Stimulated activated CD4-positive, alpha-beta T cell treated with anti-CD3 and anti-CD28 coated beads, Interleukin-1b, Interleukin-23, amount 100 ng/mL, for 24 hours (primary cell): ENCODE measurements around the gene MRPS34.

Source experiments
- DNase-seq, 4 experiments: peaks; one replicate each; pipeline ENCODE4 v3.0.0-alpha.2; 2020; ENCODE audit warnings: low read depth in 4 of 4, low spot score in 1 of 4

The MRPS34 gene

DNA sequence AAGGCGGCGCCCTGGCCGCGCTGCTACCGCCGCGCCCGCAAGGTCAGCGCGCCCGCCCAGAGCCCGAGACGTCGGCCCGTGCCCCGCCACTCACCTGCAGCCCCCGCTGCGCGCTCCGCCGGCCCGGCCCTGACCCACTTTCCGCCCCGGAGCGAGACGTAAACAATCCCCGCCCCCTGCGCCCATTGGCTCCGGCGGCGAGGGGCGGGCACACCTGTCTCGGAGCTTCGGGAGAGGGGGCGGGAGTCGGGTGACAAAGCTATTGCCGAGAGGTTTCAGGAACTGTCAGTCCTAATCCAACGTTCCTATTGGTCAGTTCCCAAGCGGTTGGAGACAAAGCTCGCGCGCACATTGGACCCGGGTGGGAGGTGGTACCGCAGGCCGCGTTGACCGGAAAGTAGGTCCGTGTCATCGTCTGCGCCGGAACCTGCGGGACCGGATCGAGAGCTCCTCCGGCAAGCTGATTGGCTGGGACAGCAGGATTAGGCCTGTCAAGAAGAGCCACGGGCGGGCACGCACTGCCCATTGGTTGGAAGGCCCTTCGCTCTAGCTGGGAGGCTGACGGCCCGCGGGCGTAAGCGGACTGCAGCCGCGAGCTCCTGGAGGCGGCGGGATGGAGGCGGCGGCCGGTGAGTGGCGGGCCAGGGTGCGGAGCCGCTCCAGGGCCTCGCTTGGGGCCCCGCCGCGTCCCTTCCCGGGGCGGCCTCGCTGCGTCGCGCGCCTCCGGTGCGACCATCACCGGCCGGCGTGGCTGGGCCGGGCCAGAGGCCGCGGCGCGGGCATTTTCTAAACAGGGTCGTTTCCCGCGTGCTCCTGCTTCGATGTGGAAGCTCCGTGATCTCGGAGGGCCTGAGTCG lies 9.7 kb upstream of the MRPS34 start, which contains the start of the genes NUBP2 and SPSB3:
NUBP2 (plus strand) TSS at position 553 of the 857 bp plus-strand sequence; CDS start at position 614, 61 bp downstream.
SPSB3 (minus strand) TSS at position 164 of the 857 bp plus-strand sequence. CDS start 1,088 bp downstream, outside the sequence.
- DNase-seq = peak; percentile 89 to 98 (median 94)

DNA sequence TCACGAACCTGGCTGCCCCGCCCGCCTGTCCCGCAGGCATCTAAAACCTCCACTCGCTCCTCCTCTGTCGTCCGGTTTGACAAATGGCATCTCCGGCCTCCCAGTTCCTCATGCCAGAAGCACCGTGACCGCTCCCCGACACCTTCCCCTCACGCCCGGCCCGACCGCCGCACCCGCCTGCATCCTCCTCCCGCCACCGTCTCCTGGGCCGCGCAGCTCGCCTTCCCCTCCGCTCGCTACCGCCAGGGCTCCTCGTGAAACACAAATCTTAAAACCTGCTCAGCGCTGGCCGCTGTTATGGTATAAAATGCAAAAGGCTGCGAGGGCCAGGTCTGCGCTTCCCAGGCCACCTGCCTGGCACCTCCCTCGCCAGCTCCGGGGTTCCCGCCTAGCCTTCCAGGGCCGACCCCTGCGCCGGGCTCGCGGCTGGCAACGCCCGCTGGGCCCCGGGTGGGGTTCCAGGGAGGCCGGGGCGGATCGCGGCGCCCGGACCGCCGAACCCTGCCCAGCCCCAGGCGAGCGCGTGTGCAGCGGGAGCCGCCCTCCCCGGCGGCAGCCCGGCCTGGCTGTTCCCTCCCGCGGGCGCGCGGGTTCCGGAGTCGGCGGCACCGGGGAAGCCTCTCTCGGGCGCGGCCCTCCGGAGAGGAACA lies 8.9 kb upstream of the MRPS34 start:
- no peak for DNase-seq

DNA sequence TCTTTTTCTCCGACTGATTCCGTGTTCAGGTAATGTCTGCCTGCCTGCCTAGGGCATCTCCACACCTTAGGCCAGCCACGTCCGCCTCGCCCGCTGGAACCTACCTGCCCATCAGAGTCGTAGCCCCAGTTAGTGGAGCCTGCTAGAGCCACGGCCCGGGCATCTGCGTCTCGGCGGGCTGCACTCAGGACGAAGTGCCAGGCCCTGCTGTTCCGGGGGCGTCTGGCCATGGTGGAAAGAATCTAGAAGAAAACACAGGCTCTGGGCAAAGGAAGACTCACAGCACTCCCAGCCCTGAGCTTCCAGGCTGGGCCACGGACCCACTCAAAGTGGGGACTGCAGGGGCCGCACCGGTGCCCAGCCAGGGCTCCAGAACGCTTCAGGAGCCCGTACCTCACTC lies 8.3 kb upstream of the MRPS34 start:
- DNase-seq = no peak

DNA sequence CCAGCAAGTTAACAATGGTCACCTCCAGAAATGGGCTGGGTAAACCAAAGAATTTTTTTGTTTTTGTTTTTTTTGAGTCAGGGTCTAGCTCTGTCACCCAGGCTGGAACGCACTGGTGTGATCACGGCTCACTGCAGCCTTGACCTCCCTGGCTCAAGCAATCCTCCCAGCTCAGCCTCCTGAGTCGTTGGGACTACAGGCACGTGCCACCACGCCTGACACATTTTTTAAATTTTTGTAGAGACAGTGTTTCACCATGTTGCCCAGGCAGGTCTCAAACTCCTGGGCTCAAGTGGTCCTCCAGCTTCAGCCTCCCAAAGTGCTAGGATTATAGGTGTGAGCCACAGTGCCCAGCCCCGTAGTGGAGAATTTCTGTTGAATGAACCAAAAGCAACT lies 7.7 kb upstream of the MRPS34 start:
- DNase-seq = no peak

DNA sequence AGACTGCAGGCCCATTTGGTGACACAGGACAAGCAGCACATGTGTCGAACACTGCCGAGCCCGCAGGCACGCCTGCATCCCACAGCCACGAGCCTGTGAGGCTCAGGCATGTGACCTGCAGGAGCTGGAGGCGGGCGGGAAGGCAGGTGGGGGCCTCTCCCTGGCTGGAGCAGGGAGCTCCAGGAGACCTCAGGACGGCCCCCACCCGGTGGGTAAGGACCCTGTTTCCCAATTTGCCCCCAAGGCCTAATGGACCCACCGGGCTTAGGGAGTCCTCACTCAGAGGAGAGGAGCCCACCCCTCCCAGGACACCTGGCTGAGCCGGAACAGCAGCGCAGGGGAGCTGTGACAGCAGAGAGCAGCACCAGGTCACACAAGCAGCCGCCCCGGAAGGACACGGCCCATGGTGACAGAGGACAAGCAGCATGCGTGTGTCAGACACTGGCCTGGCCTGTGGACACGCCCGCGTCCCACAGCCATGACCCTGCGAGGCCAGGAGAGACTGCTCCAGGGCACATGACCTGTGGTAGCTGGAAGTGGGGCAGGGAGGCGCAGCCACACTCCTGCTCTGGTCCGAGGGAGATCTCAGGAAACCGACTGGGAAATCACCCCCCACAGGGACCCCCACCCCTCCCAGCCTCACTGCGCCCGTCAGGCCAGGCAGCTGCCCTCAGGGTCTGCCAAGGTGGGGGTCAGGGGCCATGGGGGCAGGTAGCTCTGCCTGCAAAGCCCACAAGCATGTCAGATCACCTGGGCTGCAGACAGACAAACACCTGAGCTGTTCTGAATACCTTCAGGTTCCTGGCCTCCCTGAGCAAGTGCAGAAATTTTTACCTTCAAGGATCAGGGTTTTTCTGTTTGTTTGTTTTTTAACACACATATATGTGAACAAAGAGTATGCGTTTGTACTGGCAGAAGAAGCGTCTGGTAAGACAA lies 7.1 kb upstream of the MRPS34 start:
- no peak for DNase-seq

DNA sequence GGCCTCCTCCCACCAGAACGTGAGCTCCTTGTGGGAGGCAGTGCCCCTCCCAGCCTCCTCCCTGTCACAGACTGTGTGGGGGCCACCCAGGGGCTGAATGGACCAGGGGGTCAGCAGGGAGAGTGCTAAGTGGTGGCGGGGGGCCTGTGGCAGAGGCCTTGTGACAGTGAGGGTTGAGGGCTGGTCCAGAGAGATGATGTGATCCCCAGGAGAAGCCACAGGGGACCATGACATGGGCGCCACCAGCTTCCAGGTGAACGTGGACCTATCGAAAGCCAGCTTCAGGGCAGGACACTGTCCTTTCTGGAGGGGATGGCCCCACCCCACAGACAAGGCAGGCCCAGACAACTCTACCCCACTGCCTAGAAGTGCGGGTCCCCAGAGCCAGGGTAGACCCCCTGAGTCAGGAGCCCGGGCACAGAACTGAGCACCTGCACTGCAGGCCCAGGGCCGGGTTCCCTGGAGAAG lies 6.3 kb upstream of the MRPS34 start:
- DNase-seq = no peak

DNA sequence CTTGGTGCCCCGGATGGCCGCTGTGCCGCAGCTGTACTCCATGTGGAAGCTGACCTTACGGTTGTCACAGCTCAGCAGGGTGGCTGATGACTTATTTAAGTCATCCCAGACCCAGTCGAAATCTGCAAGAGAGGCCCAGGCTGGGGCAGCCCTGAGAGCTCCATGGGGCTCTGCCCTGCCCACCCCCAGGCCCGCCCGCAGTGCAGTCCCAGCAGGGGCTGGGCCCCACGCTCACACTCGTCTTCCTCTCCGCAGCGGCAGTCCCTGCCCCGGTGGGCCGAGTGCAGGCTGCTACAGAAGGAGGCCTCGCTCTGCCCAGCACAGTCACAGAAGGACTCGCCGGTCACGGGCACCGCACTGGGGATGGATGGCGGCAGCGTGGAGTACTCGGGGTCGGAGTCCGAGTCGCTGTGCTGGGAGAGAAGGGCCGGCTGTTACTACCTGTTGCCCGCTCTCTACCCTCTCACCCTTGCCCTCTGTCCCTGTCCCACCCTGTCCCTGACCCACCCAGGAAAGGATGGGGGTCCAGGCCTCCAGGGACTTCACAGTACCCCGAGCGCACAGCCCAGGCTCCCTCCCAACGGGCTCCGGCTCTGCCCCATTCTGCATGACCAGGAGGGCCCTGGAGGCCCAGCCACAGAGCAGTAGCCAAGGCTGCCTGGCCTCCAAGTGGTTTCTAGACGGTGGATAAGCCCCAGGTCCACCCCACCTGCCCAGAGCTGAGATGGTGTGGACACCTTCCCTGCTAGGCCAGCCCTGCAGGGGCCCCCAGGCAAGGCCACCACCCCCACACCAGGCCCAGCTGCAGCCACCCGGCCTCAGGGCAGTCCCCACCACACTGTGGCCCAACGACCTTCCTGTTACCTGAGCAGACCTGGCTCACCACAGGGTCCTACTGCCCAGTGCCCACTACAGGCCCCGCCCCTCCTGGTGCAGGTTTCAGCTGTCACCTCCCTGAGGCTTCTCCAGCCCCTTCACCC lies 5.6 kb upstream of the MRPS34 start:
- no peak for DNase-seq

DNA sequence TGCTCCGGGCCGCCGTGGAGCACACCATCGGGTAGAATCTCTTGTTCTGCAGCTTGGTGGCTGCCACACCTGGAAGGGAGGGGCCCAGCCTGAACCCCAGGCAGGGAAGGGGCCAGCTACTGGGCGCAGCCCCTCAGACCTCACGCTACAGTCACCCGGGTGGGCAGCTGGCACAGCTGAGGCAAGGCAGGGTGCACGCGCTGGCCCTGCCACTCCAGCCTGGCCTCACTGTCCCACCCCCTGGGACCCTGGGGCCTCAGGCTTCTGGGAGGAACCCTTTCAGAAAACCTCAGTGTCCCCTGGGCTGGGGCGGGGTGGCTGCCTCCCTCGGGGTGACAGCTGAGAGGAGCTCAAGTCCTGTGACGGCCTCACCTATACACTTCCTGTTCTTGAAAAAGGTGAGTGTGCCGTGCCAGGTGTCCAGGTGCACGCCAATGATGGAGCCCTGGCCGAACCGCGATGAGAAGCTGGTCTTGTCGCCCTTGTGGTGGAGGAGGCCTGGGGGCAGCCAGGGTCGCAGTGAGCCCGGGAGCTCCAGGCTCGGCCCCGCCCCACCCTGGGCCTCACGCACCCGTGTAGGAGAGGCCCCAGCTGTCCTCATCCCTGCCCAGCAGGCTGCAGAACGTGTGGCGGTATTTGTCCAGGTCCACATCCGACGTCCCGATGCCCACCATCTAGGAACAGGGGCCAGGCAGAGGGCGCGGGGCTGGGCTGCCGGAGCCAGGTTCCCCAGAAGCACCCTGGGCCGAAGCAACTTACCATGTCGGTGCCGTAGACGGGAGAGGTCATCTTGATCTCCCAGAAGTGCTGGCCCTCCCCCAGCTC lies 4.7 kb upstream of the MRPS34 start:
- DNase-seq = no peak

DNA sequence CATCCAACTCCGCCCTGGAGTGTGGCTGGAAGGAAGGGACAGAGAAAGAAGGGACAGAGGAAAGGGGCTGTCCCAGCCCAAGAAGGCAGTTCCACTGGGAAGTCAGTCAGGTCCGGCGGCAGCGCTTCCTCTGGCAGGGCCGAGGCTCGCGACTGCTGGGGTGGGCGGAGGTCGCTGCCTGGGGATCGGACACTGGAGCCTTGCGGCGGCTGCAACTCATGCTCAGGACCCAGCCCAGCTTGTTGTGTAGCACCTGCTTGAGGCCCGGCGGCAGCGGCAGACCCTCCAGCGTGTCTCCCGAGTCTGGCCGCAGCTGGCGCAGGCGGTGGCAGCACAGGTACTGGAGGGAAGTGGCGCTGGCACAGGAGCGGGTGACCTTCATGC lies 4.0 kb upstream of the MRPS34 start:
- DNase-seq = no peak

DNA sequence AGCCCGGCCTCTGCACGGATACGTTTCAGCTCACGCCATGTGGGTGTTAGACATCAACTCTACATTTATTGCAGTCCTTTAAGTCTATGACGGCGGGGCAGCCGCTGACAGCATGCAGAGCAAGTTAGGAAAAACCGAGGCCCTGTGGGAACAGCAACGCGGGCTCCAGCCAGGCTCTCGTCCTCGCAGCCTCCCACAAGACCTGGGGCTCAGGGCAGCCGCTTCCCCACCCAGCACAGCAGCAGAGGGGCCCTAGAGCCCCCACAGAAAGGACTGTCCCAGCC lies 3.7 kb upstream of the MRPS34 start:
- no peak for DNase-seq

DNA sequence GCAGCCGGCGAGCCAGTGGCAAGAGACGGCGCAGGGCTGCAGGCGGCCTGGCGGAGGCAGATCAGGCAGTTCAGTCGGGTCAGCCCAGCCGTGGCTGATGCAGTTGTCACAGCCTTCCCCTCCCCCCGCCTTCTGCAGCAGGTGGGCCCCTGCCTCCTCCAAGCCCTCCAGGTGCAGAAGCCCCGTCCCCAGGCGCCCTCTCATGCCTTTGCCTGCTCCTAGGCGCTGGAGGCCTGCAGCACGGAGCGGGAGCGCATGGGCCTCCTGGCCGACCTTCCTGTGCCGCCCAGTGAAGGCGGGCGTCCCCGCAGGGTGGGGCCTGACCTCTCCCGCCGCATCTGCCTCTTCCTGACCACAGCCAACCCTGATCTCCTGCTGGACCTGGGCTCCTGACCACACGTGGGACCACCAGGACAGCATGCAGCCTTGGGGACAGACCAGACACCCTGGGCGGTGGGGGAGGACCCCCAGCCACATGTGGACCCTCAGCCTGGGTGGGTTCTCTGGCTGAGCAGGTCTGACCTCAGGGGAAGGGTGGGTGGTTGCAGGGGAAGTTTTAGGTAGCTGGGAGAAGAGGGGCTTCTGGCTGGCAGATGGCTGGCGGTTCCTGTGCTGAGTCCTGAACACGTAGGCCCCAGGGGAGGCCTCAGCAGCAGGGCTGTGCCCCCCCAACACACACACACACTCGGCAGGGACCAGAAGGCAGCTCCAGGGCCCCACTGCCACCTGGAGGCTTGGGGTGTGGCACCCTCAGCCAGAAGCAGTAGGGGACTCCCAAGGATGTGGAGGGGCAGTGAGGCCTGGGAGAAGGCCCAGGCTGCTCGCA lies 3.1 kb upstream of the MRPS34 start:
- no peak for DNase-seq

DNA sequence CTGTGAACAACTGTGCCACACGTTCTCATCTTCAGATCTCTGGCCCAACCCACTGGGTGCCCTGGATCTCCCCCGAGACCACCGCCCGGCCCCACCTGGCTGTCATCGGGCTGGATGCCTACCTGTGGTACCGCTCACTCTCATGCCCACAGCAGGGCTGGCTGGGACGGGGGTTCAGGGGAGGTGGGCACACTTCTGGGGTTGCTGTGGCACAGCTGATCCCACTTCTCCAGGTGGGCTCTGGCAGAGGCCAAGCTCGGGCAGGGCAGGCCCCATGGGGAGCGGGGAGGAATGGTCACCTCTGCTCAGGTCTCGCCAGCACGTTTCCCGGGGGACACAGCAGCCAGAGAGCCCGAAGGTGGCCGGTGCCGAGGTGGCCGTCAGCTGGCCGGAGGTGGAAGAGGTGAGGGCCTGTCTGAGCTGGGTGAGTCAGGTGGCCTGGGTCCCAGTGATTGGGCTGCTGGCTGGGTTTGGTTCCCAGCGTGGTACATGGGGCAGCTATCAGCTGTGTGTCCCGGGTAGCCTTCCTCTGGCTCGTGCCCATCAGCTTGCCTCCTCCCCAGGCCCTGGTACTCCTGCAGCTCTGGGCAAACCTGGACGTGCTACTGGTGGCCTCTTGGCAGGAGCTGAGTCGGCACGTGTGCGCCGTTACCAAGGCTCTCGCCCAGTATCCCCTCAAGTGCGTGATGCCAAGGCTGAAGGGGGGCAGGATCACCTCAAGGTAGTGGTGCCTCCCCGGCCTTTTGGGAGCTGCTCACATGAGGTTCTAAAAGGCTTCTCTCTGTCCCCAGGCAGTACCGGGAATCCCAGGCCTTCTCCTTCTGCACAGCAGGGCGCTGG lies 2.3 kb upstream of the MRPS34 start:
- no peak for DNase-seq

DNA sequence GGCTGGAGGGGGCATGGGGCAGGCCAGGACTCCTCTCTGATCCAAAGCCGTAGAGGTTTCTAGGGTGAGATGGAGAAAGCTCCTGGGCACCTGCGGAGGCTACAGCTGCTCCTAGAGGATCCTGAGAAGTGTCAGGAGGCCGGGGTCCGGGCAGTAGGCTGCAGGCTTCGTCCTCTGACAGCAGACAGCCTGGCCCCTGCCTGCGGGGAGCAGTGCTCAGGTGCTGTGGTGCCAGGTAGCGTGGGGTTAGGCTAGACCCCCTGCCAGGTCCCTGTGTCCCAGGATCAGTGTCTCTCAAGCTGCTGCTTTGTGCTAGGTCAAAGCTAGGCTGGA lies 1.5 kb upstream of the MRPS34 start:
- DNase-seq = no peak

DNA sequence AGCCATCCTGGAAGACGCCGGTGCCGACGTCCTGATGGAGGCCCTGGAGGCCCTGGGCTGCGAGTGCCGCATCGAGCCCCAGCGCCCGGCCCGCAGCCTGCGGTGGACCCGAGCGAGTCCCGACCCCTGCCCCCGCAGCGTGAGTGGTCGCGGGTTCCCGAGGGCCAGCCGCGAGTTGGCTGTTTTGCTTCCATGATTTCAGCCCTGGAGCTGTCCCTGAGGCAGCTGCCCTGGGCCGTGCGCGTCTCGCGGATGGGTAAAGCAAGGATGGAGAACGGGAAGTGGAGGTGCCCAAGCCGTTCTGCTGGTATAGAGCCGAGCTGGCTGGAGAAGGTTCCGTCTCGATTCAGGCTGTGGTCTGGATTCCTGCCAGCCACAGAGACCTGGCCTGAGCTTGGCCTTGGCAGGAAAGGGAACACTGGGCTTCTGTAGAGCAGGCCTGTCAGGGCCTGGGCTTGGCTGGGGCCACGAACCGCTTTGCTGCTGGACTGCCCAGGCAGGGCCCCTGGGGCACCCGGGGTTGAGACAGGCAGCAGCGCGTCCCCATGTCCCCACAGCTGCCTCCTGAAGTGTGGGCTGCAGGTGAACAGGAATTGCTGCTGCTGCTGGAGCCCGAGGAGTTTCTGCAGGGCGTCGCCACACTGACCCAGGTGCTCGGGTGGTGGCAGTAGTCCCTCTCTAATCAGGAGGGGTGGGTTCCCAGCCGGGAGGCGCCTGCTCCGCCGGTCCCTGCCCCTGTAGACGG lies 941 bp upstream of the MRPS34 start:
- DNase-seq = no peak

DNA sequence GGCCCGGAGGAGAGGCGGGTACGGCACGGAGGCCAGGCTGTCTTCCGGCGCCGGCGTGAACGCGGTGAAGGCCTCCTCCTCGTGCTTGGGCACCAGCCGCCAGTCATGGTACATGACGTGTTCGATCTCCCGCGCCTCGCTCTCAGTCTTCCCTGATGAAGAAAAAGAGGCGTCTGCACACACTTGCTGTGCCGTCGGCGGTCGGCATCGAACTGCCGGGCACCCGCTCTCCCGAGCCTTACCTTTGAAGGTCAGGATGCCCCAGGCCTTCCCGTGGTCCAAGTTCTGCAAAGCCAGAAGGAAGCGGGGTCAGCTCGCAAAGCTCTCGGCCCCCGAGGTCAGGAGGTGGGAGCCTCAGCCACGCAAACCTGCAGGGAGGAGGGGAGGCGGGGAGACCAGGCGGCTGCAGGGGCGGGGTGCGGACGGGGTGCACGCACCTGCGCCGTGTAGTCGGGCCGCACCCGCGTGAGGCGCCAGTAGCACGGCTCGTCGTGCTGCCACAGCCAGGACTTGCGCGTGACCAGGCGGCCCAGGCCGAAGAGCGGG lies 499 bp downstream of the MRPS34 start, which contains the start of gene EME2:
EME2 (plus strand) TSS at position 449 of the 546 bp plus-strand sequence. CDS start 418 bp downstream, outside the sequence.
- DNase-seq = peak in 2 of 4 experiments; percentile 39 to 43

DNA sequence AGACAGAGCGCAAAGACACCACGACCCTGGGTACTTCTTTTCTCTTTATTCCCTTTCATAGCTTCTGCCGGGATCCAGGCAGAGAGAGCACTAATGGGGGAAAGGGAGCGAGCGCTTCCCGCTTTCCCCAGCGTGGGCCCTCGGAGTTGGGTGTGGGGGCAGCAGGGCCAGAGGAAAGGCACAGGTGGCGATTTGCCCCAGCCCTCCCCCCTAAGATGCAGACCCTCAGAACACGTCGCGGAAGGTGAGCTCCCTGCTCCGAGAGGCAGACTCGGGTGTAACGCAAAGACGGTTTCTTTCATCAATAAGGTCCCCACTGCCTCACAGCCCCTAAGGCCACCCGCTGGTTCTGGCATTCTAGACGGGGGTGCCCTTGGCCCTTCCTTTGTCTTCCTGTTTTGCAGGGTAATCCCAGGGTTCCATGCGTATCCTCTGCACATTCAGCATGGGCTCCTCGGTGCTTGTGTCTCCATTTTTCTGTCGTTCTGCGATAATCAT lies 1.0 kb downstream of the MRPS34 start:
- no peak for DNase-seq
